Pancreas (tissue), 10 donors: ENCODE measurements around the gene C17orf100. TPM values are rescaled to one million over a fixed set of nuclear protein-coding genes. Genes with fewer than 3 reads are reported as not detected.

Source experiments
- ATAC-seq, 4 donors: fragments of 200-7000 bp; cut with Tn5 transposase; one replicate each; pipeline versions ENCODE4 v1.8.0 to v1.9.1; 2020; ENCODE audit warnings: mild to moderate bottlenecking in 4 of 4, moderate library complexity in 4 of 4
- DNase-seq, 6 donors: peaks; one replicate each; pipeline ENCODE4 v3.0.0-alpha.2; 2020
- FAIRE-seq: peaks from 2 replicates; lab custom pipeline; 2012; peaks lifted over from hg19 to GRCh38; lab: Jason Lieb, UNC
- H3K27ac ChIP-seq, 4 donors: fragments of 200-600 bp; sonication (generic); 1 replicate in 3 of 4; 2 replicates in 1 of 4; pipeline versions ENCODE4 v1.5.0 to v1.8.0; 2020
- H3K27me3 ChIP-seq, 4 donors: fragments of 200-600 bp; one replicate each; pipeline ENCODE4 v1.8.0; 2021
- H3K36me3 ChIP-seq, 3 donors: fragments of 200-600 bp; sonication (generic) in 1 of 3; one replicate each; pipeline versions ENCODE4 v1.5.0 to v1.8.0; 2020 to 2021
- H3K4me1 ChIP-seq, 3 donors: fragments of 200-600 bp; one replicate each; pipeline ENCODE4 v1.8.0; 2021
- H3K4me3 ChIP-seq, 4 donors: fragments of 200-600 bp; sonication (generic) in 2 of 4; one replicate each; pipeline versions ENCODE4 v1.5.0 to v1.8.0; 2020 to 2021
- H3K9me3 ChIP-seq, 4 donors: fragments of 200-600 bp; one replicate each; pipeline ENCODE4 v1.8.0; 2021
- CTCF ChIP-seq, 4 donors: fragments of 200-600 bp; sonication (generic) in 3 of 4; IDR thresholded peaks; one replicate each; pipeline versions ENCODE4 v1.5.0 to v1.8.0; 2021; ENCODE audit warnings: antibody characterized with exemption in 4 of 4
- WGBS, 2 donors: extraction: QIAGEN DNeasy Blood & Tissue Kit; methylation state at CpG; one replicate each; pipeline ENCODE4 v1.1.7; 2013; 5-methylcytosine and 5-hydroxymethylcytosine counted together
- intact Hi-C, 3 donors: fragments of 100-400 bp; cut with DNase I; formaldehyde crosslinking; loops; one replicate each; pipeline versions ENCODE4 v1.11.1 to v1.14.2; 2022
- polyA plus RNA-seq, 2 donors: library from polyadenylated mRNA; stranded (reverse); fragments of 200-250 nt; gene quantifications; one replicate each; pipeline ENCODE4 v1.2.3, GENCODE V29; 2013
- total RNA-seq, 6 donors: library from RNA; stranded (reverse); fragmentation: NEBNext Ultra II Directional in 4 of 6; extraction: Animal tissue kit (Norgen Biotek cat#: 25700) in 4 of 6; gene quantifications; one replicate each; pipeline versions ENCODE4 v1.2.1 to v1.2.4, GENCODE V29; 2021 to 2023
- donor health status: healthy with polysubstance abuse.
- donor health status: DM: no; HTN: no; CAD: no; lungs with moderate emphysema.
- donor health status: DM: no; HTN: no; CAD: no.
- donor health status: control.
- donor health status: control.
- donor health status: Bipolar disorder and iron deficiency.
- donor health status: DM: yes; HTN: yes; CAD: no.
- donor health status: DM: no; HTN: no; CAD: no.
- donor health status: DM: no; HTN: no; CAD: no.
- donor health status: DM: yes; HTN: yes; CAD: no.

C17orf100 gene
- 1 to 10 TPM in 5 of 6 donors, under 1 TPM in 1; 0.91 to 2.7 (median 2.2) TPM for total RNA-seq
- 1 to 10 TPM; 3.3 to 5.8 TPM for polyA plus RNA-seq

GRCh38 chr17:6651354-6651918 is at the start of gene C17orf100, which contains the start of gene MED31:
C17orf100 (plus strand) TSS chr17:6651762; CDS start chr17:6651914, 152 bp downstream.
MED31 (minus strand) TSS chr17:6651605; CDS start chr17:6651528, 77 bp downstream.
- 1 to 2% methylated on average over 35 of the region's 35 CpGs for WGBS, 2 donors
- Histone ChIP-seq H3K27ac (peak within 1 kb of the TSS; percentile 69 to 91 (median 85)), H3K27me3 (no peaks in the 10 kb centered on the region), H3K4me1 (peaks cover 12 to 33% (median 16%) of the 10 kb centered on the region in 3 donors), H3K36me3 (peaks cover 0 to 9% (median 0%) of the 10 kb centered on the region in 3 donors), H3K4me3 (peak within 1 kb of the TSS; percentile 49 to 64 (median 60)), H3K9me3 (no peaks in the 10 kb centered on the region)
- DNase-seq (peak; percentile 94 to 98 (median 98)), ATAC-seq (peak; percentile 93 to 99 (median 94)), FAIRE-seq (peak; percentile 61)
- intact Hi-C loops: no loop called here
- no peak for TF ChIP-seq CTCF (IDR thresholded peaks at IDR 0.05)

- H3K36me3 ChIP-seq: peaks cover 0 to 10% (median 3%) of the 10 kb centered on the region in 3 donors
- no peaks in the 10 kb centered on the region for H3K27me3 ChIP-seq
- H3K4me3 ChIP-seq: no peak overlapping the region
- H3K9me3 ChIP-seq: no peaks in the 10 kb centered on the region
- no peak for ATAC-seq
- peaks cover 0 to 14% (median 8%) of the 10 kb centered on the region in 3 donors for H3K4me1 ChIP-seq
- TF ChIP-seq CTCF (IDR thresholded peaks at IDR 0.05): no peak
- intact Hi-C loops: no loop called here
- FAIRE-seq: no peak
- 86 to 88% methylated on average over 2 of the region's 2 CpGs for WGBS, 2 donors
- no peak overlapping the region for H3K27ac ChIP-seq
- no peak for DNase-seq
Measured at GRCh38 chr17:6602141-6602540, 49.4 kb upstream of the C17orf100 start.

- intact Hi-C loops: no loop called here
- ATAC-seq: no peak
- FAIRE-seq: no peak
Measured at GRCh38 chr17:6603744-6604325, 47.7 kb upstream of the C17orf100 start.

GRCh38 chr17:6605142-6605541 is 46.4 kb upstream of the C17orf100 start:
- ATAC-seq: no peak
- intact Hi-C loops: no loop called here
- H3K9me3 ChIP-seq: no peaks in the 10 kb centered on the region
- no peak for DNase-seq
- no peaks in the 10 kb centered on the region for H3K27me3 ChIP-seq
- H3K4me1 ChIP-seq: no peaks in the 10 kb centered on the region
- no peak overlapping the region for H3K4me3 ChIP-seq
- H3K27ac ChIP-seq: no peak overlapping the region
- no peak for TF ChIP-seq CTCF (IDR thresholded peaks at IDR 0.05)
- WGBS, 2 donors: 90 to 98% methylated on average over 6 of the region's 6 CpGs
- peaks cover 0 to 40% (median 3%) of the 10 kb centered on the region in 3 donors for H3K36me3 ChIP-seq
- no peak for FAIRE-seq

More at GRCh38 chr17:6603744-6604325, 47.7 kb upstream of the C17orf100 start:
- no peak for DNase-seq
- peaks cover 0 to 2% (median 0%) of the 10 kb centered on the region in 3 donors for H3K4me1 ChIP-seq
- 73% methylated on average over 3 of the region's 3 CpGs for WGBS, 2 donors
- no peaks in the 10 kb centered on the region for H3K9me3 ChIP-seq
- H3K36me3 ChIP-seq: peaks cover 0 to 27% (median 3%) of the 10 kb centered on the region in 3 donors
- no peak overlapping the region for H3K27ac ChIP-seq
- H3K27me3 ChIP-seq: no peaks in the 10 kb centered on the region
- no peak overlapping the region for H3K4me3 ChIP-seq
- no peak for TF ChIP-seq CTCF (IDR thresholded peaks at IDR 0.05)

- no peak overlapping the region for H3K4me3 ChIP-seq
- no peak for DNase-seq
- WGBS, 2 donors: 85 to 90% methylated on average over 3 of the region's 3 CpGs
- intact Hi-C loops: no loop called here
- H3K27me3 ChIP-seq: no peaks in the 10 kb centered on the region
- H3K36me3 ChIP-seq: peaks cover 0 to 48% (median 0%) of the 10 kb centered on the region in 3 donors
- no peak overlapping the region for H3K27ac ChIP-seq
- no peaks in the 10 kb centered on the region for H3K4me1 ChIP-seq
- no peak for FAIRE-seq
- no peaks in the 10 kb centered on the region for H3K9me3 ChIP-seq
- no peak for ATAC-seq
- TF ChIP-seq CTCF (IDR thresholded peaks at IDR 0.05): no peak
Measured at GRCh38 chr17:6608321-6608720, 43.2 kb upstream of the C17orf100 start.
